HG02588 (cell line): ENCODE measurements around the gene C1RL.
"Not testable (repeated sequence)": the region's sequence is repeated elsewhere in the genome, so short reads cannot be mapped to it uniquely, and the experiment has no call there.

Source experiments
- ATAC-seq: cut with Tn5 transposase; IDR thresholded peaks from one replicate; pipeline ENCODE4 v1.9.1; 2021; ENCODE audit warnings: mild to moderate bottlenecking, moderate library complexity; ENCODE audit not compliant: unreplicated experiment

Gene C1RL

DNA sequence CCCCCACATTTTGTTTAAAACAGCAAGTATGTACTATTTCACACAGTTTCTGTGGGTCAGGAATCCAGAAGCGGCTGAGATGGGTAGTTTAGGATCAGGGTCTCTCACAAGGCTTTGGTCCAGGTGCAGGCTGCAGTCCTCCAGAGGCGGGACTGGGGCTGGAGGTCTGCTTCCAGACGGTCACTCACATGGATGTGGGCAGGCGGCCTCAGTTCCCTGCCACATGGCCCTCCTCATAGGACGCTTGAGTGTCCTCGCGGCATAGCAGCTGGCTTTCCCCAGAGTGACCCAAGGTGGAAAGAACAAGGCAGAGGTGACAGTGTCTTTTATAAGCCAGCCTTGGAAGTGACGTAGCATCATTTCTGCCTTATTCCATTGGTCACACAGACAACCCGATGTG is 7.9 kb upstream of the C1RL start:
- no peak for ATAC-seq

- ATAC-seq = no peak
Measured at GRCh38 chr12:7116196-7116595, 7.2 kb upstream of the C1RL start.

GRCh38 chr12:7114851-7115250 is 5.8 kb upstream of the C1RL start:
- no peak for ATAC-seq

DNA sequence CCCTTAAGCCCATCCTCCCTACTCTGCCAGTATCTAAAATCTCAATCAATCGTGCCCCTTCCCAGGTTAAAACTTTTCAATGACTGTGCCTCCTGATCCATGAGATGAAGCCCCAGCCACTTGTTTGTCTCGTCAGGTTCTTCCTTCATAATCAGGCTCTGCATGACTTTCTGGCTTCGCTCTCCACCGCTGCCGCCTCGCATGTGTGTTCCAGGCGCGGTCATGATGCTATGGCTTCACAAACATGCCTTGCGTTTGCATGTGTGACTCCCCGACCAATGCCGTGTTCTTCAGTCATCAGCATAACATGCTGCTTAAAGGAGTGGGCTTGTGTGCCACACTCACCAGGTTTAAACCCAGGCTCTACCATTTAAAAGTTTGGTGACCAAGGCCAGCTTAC is 5.0 kb upstream of the C1RL start:
- ATAC-seq = no peak

DNA sequence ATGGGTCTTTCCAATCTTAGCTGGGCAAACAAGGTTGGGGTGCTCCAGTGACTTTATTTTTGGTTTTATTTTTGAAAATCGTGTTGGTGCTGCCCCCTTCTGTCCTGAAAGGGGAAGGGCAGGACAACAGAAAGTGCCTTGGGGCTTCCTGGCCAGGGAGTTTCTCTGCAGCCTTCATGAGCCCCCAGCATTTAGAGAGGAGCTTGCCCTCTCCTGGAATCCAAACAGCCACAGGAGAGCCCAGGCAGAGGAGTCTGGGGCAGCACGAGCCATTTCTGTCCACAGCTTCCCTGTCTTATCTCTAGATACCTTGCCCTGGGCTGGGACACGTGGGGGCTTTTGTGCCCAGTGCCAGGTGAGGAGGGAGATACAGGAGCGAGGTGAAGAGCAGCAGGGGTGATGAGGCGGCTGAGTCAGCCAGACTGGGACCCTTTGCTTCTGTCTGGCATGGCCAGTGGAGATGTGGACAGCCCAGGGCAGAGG is 4.4 kb upstream of the C1RL start:
- ATAC-seq = no peak

- ATAC-seq = no peak
Measured at GRCh38 chr12:7112041-7112440, 3.0 kb upstream of the C1RL start.

GRCh38 chr12:7110661-7111060 is 1.6 kb upstream of the C1RL start:
- ATAC-seq = no peak

DNA sequence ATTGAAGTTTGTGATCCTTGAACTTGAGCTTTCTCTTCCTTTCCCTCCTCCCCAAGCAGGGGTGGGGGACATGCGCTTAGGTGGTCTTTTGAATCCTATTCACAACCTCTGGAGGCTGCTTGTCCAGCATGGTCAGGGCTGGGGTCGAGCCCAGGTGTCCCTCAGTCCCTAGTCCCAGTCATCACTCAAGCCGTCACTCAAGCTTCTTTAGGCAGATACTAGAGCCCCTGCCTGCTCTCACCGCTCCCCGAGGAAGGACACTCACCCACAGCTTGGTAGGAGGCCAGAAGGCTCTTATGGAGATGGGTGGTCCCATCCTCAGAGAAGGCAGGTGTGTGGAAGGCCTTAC is 532 bp upstream of the C1RL start:
- no peak for ATAC-seq

DNA sequence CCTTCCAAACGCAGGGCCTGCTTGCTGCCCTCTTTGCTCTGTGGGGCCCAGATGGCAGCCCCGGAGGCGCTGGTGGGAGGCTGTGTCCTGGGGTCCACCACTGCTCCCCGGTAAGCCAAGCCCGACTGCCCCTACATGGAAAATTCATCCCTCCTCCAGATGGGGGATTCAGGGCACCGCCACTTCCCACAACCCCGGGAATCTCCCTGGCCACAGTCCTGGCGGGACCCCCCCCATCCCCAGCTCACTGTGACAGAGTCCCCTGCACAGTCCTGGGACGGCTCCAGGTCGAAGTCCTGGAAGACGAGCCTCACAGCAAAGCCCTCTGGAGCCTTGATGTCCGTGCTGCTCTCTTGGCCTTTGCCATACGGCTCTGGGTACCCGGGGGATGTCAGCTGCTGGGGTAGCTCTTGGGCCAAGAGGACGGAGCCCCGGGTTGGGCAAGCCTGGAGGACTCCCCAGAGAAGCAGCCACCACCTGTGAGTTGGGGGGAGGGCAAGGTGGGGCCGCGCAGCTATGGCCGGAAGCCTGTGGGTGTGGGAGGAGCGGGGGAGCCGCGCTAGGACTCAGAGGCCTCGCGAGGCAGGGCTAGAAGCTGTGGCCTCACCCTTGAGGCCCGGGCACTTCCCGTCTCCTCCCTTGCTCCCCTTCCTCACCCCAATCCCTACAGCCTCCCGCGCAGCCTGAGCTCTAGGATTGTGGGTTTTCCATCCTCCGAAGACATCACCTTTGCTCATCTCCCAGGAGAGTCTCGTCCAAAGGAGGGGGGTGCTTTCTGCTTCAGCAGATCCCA is 815 bp downstream of the C1RL start:
- peak; percentile 91 for ATAC-seq

DNA sequence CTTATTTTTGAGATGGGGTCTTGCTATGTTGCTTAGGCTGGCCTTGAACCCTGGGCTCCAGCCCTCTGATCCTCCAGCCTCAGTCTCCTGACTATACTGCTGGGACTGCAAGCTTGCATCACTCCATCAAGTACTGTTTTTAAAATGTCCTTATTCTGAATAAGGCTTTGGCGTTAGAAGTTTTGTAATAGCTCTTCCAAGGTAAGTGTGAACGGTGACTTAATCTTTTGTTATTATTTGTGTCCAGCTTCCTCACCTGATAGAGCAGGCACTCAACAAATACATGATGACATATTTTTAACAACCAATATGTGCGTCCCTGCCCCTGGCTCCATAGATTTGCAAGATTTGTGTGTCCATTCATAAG is 1.4 kb downstream of the C1RL start:
- no peak for ATAC-seq

GRCh38 chr12:7107181-7107580 is 1.8 kb downstream of the C1RL start:
- not testable (repeated sequence) for ATAC-seq

DNA sequence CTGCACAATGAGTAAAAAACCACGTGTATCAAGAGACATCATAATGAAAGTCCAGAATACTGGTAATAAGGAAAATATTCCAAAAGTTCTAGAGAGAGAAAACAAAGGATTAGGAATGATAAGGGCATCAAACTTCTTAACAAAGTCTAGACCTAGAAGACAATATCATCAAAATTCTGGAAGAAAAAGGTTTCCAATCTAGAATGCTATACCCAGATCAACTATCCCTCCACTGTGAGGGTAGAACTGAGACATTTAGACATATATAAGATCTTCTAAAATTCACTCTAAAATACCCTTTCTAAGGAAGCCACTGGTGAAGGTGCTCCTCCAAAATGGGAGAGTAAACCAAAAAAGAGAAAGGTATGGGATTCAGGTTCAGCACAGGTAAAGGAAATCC is 2.9 kb downstream of the C1RL start:
- no peak for ATAC-seq

DNA sequence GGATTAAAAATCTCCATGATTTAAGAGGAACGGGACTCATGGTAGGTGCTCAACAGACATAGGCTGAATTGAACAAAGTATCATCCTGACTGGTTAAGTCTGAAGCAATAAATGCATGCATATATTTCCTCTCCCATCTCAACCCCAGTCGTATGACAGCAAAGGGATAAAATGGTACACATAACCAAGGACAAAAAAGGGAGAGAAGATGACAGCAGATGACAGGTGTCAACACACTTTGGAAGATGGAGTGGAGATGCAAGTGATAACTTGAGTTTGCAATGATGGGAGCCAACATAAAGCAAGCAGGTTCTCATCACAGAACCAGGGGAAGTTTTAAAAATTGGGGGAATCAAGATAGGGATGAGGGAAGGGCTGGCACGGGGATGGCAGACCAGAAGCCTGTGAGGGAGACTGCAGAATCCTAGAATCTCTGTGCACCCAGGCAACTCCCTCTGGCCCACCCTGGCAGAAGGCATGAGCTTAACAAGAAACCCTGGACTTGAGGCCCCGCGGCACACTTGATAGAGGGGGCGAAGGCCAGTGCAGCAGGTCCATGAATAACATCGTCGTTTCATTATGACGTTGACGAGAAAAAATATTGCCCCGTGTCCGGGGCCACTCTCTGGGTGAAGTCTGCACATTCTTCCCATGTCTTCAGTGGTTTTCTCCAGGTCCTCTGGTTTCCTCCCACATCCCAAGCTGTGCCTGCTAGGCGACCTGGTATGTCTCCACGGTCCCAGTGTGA is 5.0 kb downstream of the C1RL start:
- no peak for ATAC-seq

GRCh38 chr12:7102582-7102981 is 6.4 kb downstream of the C1RL start:
- ATAC-seq = no peak

DNA sequence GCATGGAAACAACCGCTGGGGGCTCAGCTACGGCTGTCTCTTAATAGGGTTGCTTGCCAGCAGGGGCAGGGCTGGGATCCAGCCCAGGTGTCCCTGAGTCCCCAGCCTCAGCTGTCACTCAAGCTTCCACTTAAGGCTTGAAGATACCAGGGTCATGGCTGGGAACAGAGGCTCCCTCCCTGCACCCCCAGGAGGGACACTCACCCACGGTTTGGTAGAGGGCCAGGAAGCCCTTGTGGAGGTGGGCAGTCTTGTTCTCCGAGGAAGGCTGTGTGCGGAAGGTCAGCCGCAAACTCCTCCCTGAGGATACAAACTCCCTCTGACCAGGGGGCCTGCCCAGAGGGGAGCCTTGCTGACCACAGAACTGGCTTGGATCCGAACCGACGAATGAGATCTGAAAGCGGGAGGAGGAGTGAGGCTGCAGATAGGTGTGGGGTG is 7.3 kb downstream of the C1RL start:
- ATAC-seq = no peak

DNA sequence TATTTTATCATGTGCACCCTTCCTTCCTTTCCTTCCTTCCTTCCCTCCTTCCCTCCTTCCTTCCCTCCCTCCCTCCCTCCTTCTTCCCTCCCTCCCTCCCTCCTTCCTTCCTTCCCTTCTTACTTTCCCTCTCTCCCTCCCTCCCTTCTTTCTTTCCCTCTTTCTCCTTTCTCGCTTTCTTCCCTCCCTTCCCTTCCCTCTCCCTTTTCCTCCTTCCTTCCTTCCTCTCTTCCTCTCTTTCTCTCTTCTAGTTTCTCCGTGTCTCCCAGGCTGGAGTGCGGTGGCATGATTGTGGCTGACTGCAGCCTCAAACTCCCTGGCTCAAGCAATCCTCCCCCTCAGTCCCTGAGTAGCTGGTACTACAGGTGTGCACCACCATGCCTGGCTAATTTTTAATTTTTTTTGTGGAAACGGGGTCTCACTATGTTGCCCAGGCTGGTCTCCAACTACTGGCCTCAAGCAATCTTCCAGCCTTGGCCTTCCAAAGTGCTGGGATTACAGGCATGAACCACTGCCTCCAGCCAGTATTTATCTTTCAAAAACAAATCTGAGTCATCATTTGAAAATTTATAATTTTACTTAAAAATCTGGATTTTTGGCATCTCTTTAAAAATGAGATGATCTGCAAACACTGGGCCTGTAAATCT is 7.8 kb downstream of the C1RL start:
- no peak for ATAC-seq

- ATAC-seq = no peak
Measured at GRCh38 chr12:7100239-7100638, 8.8 kb downstream of the C1RL start.

- no peak for ATAC-seq
Measured at GRCh38 chr12:7099290-7099996, 9.6 kb downstream of the C1RL start.

DNA sequence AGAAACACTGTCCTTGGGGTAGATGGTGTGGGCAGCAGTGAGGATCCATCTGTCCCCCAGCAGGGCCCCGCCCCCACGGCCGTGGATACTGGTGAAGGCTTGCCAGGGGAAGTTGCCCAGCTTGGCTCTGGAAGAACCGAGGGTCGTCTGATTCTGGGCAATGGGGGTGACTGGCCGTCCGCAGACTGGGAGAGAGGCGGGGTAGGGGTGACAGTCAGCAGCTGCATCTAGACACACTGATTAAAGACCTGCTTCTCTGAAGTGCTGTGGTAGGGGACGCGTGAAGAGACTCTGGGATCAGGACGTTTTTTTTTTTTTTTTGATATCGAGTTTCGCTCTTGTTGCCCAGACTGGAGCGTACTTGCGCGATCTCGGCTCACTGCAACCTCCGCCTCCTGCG is 12.0 kb downstream of the C1RL start:
- ATAC-seq = no peak

DNA sequence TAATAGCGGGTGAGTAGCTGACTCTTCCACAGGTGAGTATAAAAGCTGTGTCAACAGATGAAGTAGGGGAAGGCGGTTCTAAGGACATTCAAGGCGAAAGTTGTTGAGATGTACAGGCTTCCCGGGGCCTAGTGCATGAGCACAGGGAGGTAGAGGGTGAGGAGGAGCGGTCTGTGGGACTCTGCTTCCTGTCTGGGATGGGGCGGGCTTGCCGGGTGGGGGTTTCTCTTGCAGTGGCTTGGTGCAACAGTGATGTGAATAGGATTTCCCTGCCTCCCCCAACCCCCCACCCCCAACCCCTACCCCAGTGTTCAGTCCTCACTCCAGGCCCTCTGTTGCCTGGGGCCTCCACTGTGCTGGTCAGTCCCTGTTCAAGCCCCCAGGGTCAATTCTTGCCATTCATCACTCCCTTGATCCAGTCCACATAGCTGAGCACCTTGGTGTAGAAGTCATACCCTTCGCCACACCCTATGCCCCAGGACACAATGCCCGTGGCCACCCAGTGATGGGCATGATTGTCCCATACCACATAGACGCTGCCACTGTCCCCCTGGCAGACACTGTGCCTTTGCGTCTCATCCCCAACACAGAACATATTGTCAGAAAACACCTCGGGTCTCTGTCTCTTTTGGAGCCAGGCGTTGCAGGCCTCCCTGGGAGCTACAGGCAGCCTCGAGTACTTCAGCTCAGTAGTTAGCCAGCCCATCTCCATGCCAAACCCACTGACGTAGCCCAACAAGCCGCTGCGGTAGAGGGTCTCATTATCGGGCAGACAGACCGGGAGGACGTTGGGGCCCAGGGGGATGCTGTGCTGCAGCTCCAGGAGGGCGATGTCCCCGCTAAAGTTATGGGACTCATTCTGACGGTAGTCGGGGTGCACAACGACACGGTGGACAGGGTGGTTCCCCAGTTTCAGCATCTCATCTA is 12.7 kb downstream of the C1RL start:
- ATAC-seq = no peak
